PFSK-1 (cell line): ENCODE measurements around the gene RAB9A.

Experiments
- POLR2AphosphoS5 ChIP-seq: IDR thresholded peaks from 2 replicates; pipeline ENCODE4 v1.6.1; 2012; ENCODE audit warnings: low read depth, mild to moderate bottlenecking, control low read depth, low read length, moderate library complexity
- SIN3A ChIP-seq: IDR thresholded peaks from 2 replicates; pipeline ENCODE4 v1.6.1; 2012; ENCODE audit warnings: mild to moderate bottlenecking, low read length, moderate library complexity, borderline replicate concordance; ENCODE audit not compliant: insufficient read depth
- TF ChIP-seq, protein P1 (sequence below), 2 experiments: IDR thresholded peaks; 2 replicates each; pipeline versions ENCODE4 v1.6.1 to v1.8.0; 2011 to 2012; ENCODE audit warnings: low read depth in 2 of 2, low read length in 2 of 2, control low read depth in 1 of 2, inconsistent platforms in 1 of 2, mild to moderate bottlenecking in 1 of 2, moderate library complexity in 1 of 2; ENCODE audit not compliant: insufficient read depth in 1 of 2

DNA sequence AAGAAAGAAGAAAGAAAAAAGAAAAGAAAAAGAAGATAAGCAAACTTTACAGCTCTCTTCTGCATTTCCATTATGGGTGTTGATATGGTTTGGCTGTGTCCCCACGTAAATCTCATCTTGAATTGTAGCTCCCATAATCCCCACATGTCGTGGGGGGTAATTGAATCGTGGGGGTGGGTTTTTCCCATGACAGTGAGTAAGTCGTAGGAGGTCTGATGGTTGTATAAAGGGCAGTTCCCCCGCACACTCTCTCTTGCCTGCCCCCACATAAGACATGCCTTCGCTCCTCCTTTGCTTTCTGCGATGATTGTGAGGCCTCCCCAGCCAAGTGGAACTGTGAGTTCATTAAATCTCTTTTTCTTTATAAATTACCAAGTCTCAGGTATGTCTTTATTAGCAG lies 7.3 kb upstream of the RAB9A start:
- TF ChIP-seq POLR2AphosphoS5 (no peak), SIN3A (no peak)
- TF ChIP-seq, protein P1, sequence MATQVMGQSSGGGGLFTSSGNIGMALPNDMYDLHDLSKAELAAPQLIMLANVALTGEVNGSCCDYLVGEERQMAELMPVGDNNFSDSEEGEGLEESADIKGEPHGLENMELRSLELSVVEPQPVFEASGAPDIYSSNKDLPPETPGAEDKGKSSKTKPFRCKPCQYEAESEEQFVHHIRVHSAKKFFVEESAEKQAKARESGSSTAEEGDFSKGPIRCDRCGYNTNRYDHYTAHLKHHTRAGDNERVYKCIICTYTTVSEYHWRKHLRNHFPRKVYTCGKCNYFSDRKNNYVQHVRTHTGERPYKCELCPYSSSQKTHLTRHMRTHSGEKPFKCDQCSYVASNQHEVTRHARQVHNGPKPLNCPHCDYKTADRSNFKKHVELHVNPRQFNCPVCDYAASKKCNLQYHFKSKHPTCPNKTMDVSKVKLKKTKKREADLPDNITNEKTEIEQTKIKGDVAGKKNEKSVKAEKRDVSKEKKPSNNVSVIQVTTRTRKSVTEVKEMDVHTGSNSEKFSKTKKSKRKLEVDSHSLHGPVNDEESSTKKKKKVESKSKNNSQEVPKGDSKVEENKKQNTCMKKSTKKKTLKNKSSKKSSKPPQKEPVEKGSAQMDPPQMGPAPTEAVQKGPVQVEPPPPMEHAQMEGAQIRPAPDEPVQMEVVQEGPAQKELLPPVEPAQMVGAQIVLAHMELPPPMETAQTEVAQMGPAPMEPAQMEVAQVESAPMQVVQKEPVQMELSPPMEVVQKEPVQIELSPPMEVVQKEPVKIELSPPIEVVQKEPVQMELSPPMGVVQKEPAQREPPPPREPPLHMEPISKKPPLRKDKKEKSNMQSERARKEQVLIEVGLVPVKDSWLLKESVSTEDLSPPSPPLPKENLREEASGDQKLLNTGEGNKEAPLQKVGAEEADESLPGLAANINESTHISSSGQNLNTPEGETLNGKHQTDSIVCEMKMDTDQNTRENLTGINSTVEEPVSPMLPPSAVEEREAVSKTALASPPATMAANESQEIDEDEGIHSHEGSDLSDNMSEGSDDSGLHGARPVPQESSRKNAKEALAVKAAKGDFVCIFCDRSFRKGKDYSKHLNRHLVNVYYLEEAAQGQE (IDR thresholded peaks at IDR 0.05; ENCODE audit: insufficient read depth in 1 of 2, low read depth in 2 of 2, low read length in 2 of 2): no peak
